Measurements from ENCODE around the gene LHX4. TPM values are rescaled to one million over a fixed set of nuclear protein-coding genes. Genes with fewer than 3 reads are reported as not detected.

LHX4 gene
- total and polyA plus RNA-seq, 3 experiments from 2014 or later: 0.08 TPM; not detected in 2

DNA sequence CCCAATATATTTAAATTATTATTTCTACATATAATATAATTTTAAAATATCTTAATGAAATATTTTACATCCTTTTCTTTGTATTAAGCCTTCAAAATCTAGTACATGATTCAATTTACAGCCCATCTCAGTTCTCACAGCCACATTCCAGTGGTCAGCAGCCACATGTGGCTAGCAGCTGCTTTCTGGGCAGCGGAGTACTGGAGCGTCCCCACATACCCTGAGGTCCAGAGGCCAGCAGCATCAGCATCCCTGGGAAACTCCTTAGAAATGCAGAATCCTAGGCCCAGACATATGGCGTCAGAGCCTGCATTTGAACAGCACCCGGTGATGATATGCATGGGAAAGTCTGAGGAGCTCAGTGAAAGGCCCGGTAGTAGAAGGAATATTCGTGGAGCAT, 8.6 kb upstream of the LHX4 start:
- Histone ChIP-seq H3K27me3 (ENCODE audit: insufficient read depth, low read length, poor library complexity, severe bottlenecking) (peaks cover 14% of the 10 kb centered on the region), H3K4me1 (ENCODE audit: insufficient read depth, low read length) (no peaks in the 10 kb centered on the region), H3K4me3 (ENCODE audit: low read length) (no peak overlapping the region), H3K9me3 (ENCODE audit: low read length) (no peaks in the 10 kb centered on the region), H3K36me3 (ENCODE audit: insufficient read depth, low read length) (no peaks in the 10 kb centered on the region), H3K27ac (ENCODE audit: low read depth, low read length) (no peak overlapping the region)
- Mint-ChIP-seq H3K27me3 (peaks cover 19 to 43% of the 10 kb centered on the region in 2 donors), H3K9me3 (no peaks in the 10 kb centered on the region), H3K4me3 (no peak overlapping the region), H3K4me1 (no peaks in the 10 kb centered on the region), H3K36me3 (no peaks in the 10 kb centered on the region), H3K27ac (no peak overlapping the region)
- DNase-seq: no peak
- POLR2A ChIA-PET: no interaction called here
- CTCF ChIA-PET: no interaction called here

DNA sequence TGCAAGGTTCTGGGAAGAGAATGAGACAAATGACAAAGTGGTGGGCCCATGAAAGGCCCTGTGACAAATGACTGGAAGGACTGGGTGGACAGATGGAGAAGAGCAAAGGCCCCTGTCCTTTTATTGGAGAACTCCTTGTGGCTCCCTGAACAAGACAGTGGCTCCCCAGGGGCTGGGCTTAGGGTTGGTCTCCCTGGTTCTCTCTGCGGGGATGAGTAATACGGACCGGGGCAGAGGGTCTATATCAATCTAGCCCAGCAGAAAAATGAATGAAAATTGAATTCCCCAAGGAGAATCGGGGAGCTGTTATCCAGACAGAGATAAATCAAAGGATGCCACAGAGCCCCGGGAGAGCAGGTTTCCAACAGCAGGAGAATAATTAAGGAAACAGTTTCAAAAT, 5.2 kb upstream of the LHX4 start:
- DNase-seq: no peak
- H3K27me3 ChIP-seq (ENCODE audit: insufficient read depth, low read length, poor library complexity, severe bottlenecking): peaks cover 33% of the 10 kb centered on the region
- ChIA-PET CTCF (no interaction called here), POLR2A (no interaction called here)
- Mint-ChIP-seq H3K36me3 (no peaks in the 10 kb centered on the region), H3K27ac (no peak overlapping the region), H3K9me3 (no peaks in the 10 kb centered on the region), H3K27me3 (peaks cover 40 to 67% of the 10 kb centered on the region in 2 donors), H3K4me1 (peaks cover 3 to 9% (median 6%) of the 10 kb centered on the region in 3 donors), H3K4me3 (no peak overlapping the region)
- H3K4me3 ChIP-seq (ENCODE audit: low read length): no peak overlapping the region
- H3K9me3 ChIP-seq (ENCODE audit: low read length): no peaks in the 10 kb centered on the region
- no peaks in the 10 kb centered on the region for H3K36me3 ChIP-seq (ENCODE audit: insufficient read depth, low read length)
- H3K4me1 ChIP-seq (ENCODE audit: insufficient read depth, low read length): peaks cover 6% of the 10 kb centered on the region
- no peak overlapping the region for H3K27ac ChIP-seq (ENCODE audit: low read depth, low read length)

DNA sequence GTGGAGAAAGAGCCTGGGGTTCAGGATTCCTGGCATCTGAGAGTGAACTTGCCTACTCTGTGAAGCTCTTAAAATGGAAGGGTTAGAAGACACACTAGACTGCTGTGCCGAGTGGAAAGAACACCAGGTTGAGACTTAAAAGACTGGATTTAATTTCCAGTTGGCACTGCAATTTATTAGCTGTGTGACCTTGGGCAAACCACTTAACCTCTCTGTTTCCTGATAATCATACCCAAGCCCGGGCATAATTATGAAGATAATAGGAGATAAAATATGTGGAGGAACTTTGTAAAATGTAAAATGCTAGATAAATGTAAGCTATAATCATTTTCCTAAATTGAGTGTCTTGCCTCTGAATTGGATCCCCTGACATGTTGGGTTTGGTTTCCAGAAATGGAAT, 4.7 kb upstream of the LHX4 start:
- H3K27me3 ChIP-seq (ENCODE audit: insufficient read depth, low read length, poor library complexity, severe bottlenecking): peaks cover 33% of the 10 kb centered on the region
- POLR2A ChIA-PET: no interaction called here
- no peak overlapping the region for H3K4me3 ChIP-seq (ENCODE audit: low read length)
- Mint-ChIP-seq H3K4me3 (no peak overlapping the region), H3K36me3 (no peaks in the 10 kb centered on the region), H3K4me1 (peaks cover 3 to 11% (median 6%) of the 10 kb centered on the region in 3 donors), H3K27ac (peak overlapping the region in 1 of 8 donors; percentile 50), H3K27me3 (peaks cover 40 to 67% of the 10 kb centered on the region in 2 donors), H3K9me3 (no peaks in the 10 kb centered on the region)
- no peak overlapping the region for H3K27ac ChIP-seq (ENCODE audit: low read depth, low read length)
- no peak for DNase-seq
- CTCF ChIA-PET: no interaction called here
- H3K4me1 ChIP-seq (ENCODE audit: insufficient read depth, low read length): peaks cover 6% of the 10 kb centered on the region
- no peaks in the 10 kb centered on the region for H3K9me3 ChIP-seq (ENCODE audit: low read length)
- H3K36me3 ChIP-seq (ENCODE audit: insufficient read depth, low read length): no peaks in the 10 kb centered on the region

DNA sequence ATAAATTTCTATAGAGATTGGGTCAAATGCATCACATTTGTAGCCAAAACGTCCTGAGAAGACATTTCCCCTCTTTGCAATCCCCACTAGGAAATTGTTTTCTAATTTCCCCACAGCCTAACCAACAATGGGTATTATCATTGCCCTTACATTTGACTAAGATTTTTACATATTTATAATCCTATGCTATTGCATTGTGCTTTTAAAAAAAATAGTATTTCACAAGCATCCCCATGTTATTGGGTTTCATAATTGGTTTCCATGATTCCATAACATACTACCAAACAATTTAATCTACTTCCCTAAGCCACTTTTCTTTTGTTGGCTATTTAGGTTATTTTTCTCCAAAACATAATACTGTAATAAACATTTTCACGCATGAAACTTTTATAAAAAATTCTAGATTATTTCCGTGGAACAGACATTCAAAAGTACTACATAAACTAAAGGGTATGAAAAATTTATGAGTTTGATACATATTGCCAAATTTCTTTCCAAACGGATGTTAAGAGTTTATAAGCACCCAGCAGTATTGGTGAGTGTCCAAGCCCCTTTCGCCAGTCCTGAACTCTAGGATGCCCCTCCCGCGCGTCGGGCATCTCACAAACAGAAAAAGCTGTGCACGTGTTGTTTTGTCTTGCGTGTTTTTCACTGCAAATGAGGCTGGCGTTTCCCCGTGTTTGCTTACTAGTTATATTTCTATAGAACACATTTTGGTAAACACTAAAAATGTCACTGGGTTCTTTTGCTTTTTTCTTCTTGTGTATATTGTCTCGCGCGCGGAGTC, 2.0 kb upstream of the LHX4 start:
- DNase-seq: no peak

DNA sequence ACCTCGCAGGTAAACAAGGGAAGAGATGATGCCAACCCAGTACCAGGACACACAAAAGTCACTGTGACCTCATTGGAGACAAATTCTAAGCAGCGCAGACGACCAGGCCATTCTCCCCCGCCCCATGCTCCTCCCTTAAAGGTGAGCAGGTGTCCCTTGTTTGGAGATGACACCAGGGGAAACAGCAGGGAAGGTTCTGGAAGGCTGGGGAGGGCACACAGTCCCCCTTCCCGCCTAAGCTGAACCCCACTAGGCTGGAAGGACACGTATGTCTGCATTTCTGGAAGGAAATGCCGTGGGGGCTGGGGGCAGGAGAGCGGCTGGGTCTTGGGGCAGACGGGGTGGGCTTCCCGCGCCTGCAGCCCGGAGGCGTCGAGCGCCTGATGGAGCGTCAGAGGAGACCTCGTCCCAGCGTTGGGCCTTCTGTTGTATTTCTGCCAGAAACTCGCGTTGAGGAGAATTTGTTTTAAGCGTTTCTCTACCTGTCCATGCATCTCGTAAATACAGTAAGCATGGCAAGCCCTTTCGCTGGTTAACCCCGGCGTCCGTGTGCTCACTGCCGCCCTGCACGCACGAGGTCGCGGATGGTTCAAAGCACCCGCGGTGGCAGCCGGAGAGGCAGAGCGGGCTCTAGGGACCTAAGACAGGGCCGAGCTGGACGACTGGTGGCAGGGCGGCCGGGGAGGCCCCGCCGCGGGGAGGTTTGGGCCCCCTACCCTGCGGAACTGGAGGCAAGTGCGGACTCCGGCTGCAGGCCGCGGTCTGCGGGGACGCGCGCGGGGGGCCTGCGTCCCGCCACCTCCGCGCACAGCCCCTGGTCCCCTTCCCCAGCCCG, 1.2 kb upstream of the LHX4 start:
- H3K27me3 ChIP-seq (ENCODE audit: insufficient read depth, low read length, poor library complexity, severe bottlenecking): peaks cover 54% of the 10 kb centered on the region
- Mint-ChIP-seq H3K27ac (peak overlapping the region in 3 of 8 donors; percentile 12 to 41 (median 33)), H3K4me1 (peaks cover 15 to 41% (median 18%) of the 10 kb centered on the region in 3 donors), H3K4me3 (peak overlapping the region; percentile 70 to 86 (median 75)), H3K9me3 (no peaks in the 10 kb centered on the region), H3K27me3 (peaks cover 62 to 79% of the 10 kb centered on the region in 2 donors), H3K36me3 (no peaks in the 10 kb centered on the region)
- no peak for DNase-seq
- peaks cover 24% of the 10 kb centered on the region for H3K4me1 ChIP-seq (ENCODE audit: insufficient read depth, low read length)
- ChIA-PET POLR2A (no interaction called here), CTCF (no interaction called here)
- H3K27ac ChIP-seq (ENCODE audit: low read depth, low read length): no peak overlapping the region
- H3K4me3 ChIP-seq (ENCODE audit: low read length): peak overlapping the region; percentile 19
- H3K9me3 ChIP-seq (ENCODE audit: low read length): no peaks in the 10 kb centered on the region
- H3K36me3 ChIP-seq (ENCODE audit: insufficient read depth, low read length): no peaks in the 10 kb centered on the region

More for the DNA sequence above, 2.0 kb upstream of the LHX4 start:
- H3K27me3 Mint-ChIP-seq: peaks cover 60 to 78% of the 10 kb centered on the region in 2 donors
- H3K36me3 Mint-ChIP-seq: no peaks in the 10 kb centered on the region
- H3K4me3 ChIP-seq (ENCODE audit: low read length): no peak overlapping the region
- peak overlapping the region in 2 of 8 donors; percentile 12 to 41 for H3K27ac Mint-ChIP-seq
- no peaks in the 10 kb centered on the region for H3K9me3 ChIP-seq (ENCODE audit: low read length)
- no peaks in the 10 kb centered on the region for H3K9me3 Mint-ChIP-seq
- peak overlapping the region; percentile 70 to 86 (median 75) for H3K4me3 Mint-ChIP-seq
- ChIA-PET POLR2A (no interaction called here), CTCF (no interaction called here)
- peaks cover 13 to 35% (median 16%) of the 10 kb centered on the region in 3 donors for H3K4me1 Mint-ChIP-seq
- no peak overlapping the region for H3K27ac ChIP-seq (ENCODE audit: low read depth, low read length)
- H3K36me3 ChIP-seq (ENCODE audit: insufficient read depth, low read length): no peaks in the 10 kb centered on the region
- peaks cover 53% of the 10 kb centered on the region for H3K27me3 ChIP-seq (ENCODE audit: insufficient read depth, low read length, poor library complexity, severe bottlenecking)
- H3K4me1 ChIP-seq (ENCODE audit: insufficient read depth, low read length): peaks cover 24% of the 10 kb centered on the region

DNA sequence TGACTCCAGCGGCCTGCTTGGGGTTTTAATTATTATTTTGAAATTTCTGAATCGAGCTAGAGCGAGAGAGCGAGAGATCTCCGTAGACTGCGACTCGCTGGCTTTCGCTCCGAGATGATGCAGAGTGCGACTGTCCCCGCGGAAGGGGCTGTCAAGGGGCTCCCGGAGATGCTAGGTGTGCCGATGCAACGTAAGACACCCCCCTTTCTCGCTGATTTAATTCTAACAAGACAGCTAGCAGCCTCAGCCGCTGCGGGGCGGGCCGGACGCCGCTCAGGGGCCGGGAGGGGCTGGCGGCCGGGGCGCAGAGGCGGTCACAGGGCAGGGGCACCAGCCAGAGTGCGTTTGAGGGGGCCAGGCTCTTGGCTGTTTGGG, 339 bp downstream of the LHX4 start:
- peaks cover 63 to 81% of the 10 kb centered on the region in 2 donors for H3K27me3 Mint-ChIP-seq
- H3K27me3 ChIP-seq (ENCODE audit: insufficient read depth, low read length, poor library complexity, severe bottlenecking): peaks cover 57% of the 10 kb centered on the region
- H3K4me3 Mint-ChIP-seq: peak overlapping the region; percentile 75 to 88 (median 79)
- peaks cover 23 to 56% (median 30%) of the 10 kb centered on the region in 3 donors for H3K4me1 Mint-ChIP-seq
- H3K27ac Mint-ChIP-seq: no peak overlapping the region
- H3K9me3 ChIP-seq (ENCODE audit: low read length): no peaks in the 10 kb centered on the region
- no peaks in the 10 kb centered on the region for H3K36me3 Mint-ChIP-seq
- no peak for DNase-seq
- no peaks in the 10 kb centered on the region for H3K36me3 ChIP-seq (ENCODE audit: insufficient read depth, low read length)
- peaks cover 24% of the 10 kb centered on the region for H3K4me1 ChIP-seq (ENCODE audit: insufficient read depth, low read length)
- no peak overlapping the region for H3K27ac ChIP-seq (ENCODE audit: low read depth, low read length)
- ChIA-PET POLR2A (no interaction called here), CTCF (interaction anchor here (1.2 kb wide), 1 partner anchor 26 kb away, joined by 3 read pairs; no protein-coding TSS in a partner anchor)
- no peaks in the 10 kb centered on the region for H3K9me3 Mint-ChIP-seq
- H3K4me3 ChIP-seq (ENCODE audit: low read length): peak overlapping the region; percentile 62

DNA sequence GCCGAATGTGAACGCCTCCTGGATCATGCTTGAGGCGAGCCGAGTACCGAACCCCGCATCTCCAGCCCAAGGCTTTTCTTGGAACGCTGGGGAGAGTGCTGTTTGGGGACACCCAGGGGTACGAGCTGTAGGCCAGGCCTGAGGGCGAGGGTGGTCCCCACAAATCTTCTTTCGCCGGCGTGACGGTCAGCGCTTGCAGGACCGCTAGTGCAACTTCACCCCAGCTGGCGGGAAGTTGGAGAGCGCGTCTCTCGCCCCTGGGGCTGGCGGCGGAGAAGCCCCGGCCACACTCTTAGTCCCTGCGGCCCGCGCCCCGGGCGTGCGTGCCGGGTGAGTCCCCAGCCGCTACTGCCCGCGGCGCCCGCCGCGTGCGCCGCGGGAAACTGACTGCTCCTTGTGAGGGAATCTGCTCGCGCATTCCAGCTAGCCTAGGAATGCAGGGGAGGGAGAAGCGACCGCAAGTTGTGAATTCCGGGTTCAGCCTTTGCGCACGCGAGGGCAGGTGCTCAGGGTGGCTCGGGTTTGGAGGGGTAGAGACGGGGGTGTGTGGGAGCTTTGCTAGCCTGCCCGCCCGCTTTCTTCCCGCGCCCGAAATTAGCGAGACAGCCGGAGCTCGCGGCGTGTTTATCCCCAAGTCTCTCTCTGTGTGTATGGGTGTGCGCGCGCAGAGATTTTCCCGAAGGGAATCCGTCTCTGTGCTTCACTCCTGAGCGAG, 884 bp downstream of the LHX4 start:
- H3K27me3 ChIP-seq (ENCODE audit: insufficient read depth, low read length, poor library complexity, severe bottlenecking): peaks cover 59% of the 10 kb centered on the region
- Mint-ChIP-seq H3K27me3 (peaks cover 69 to 82% of the 10 kb centered on the region in 2 donors), H3K27ac (no peak overlapping the region), H3K4me3 (peak overlapping the region; percentile 75 to 88 (median 80)), H3K36me3 (no peaks in the 10 kb centered on the region), H3K9me3 (no peaks in the 10 kb centered on the region), H3K4me1 (peaks cover 25 to 60% (median 34%) of the 10 kb centered on the region in 3 donors)
- peak overlapping the region; percentile 62 for H3K4me3 ChIP-seq (ENCODE audit: low read length)
- H3K27ac ChIP-seq (ENCODE audit: low read depth, low read length): no peak overlapping the region
- H3K36me3 ChIP-seq (ENCODE audit: insufficient read depth, low read length): no peaks in the 10 kb centered on the region
- ChIA-PET POLR2A (no interaction called here), CTCF (interaction anchor here (0.6 to 1.2 kb wide), 2 partner anchors 26 to 808 kb away, joined by 3 read pairs; no protein-coding TSS in a partner anchor)
- peaks cover 24% of the 10 kb centered on the region for H3K4me1 ChIP-seq (ENCODE audit: insufficient read depth, low read length)
- DNase-seq: no peak
- no peaks in the 10 kb centered on the region for H3K9me3 ChIP-seq (ENCODE audit: low read length)

Measured in CD8-positive, alpha-beta memory T cell (primary cell).